ENCODE measurements around the gene KCNMA1.

KCNMA1 gene

DNA sequence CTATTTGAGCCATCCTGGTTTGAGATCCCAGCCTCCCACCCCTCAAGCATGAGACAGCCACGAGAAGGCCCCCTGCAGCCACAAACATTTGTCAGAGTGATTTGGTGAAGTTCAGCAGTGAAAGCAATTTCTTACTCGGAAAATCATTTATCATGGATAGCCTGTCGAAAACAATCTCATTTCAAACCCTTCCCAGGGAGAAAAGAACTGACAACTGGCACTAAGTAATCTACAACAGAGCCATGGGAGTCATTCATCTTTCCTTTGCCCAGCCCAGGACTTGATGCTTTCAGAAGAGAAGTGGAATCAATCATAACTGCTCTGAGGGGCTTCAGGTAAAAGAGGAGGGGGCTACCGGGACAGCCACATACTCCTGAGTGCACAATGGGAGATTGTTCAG lies 411.2 kb downstream of the KCNMA1 start:
- DNase-seq = no peak

DNA sequence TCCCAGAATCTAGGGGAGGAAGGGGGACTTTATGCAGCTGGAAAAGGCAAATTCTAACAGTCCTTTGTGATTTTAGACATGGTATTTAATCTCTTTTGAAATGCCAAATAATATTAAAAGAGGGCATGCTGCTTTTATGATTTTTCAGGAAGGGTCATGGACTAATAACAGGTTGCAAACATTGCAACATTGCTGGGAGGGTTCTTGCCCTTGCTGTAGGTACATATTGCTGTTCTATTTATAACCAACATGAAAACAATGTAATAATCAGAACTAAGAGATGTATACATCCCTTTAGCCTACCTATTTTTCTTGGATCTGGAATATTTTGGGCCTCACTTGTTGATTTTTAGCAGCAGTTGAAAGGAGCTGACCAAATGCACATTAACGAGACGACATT lies 411.6 kb downstream of the KCNMA1 start:
- DNase-seq = no peak

DNA sequence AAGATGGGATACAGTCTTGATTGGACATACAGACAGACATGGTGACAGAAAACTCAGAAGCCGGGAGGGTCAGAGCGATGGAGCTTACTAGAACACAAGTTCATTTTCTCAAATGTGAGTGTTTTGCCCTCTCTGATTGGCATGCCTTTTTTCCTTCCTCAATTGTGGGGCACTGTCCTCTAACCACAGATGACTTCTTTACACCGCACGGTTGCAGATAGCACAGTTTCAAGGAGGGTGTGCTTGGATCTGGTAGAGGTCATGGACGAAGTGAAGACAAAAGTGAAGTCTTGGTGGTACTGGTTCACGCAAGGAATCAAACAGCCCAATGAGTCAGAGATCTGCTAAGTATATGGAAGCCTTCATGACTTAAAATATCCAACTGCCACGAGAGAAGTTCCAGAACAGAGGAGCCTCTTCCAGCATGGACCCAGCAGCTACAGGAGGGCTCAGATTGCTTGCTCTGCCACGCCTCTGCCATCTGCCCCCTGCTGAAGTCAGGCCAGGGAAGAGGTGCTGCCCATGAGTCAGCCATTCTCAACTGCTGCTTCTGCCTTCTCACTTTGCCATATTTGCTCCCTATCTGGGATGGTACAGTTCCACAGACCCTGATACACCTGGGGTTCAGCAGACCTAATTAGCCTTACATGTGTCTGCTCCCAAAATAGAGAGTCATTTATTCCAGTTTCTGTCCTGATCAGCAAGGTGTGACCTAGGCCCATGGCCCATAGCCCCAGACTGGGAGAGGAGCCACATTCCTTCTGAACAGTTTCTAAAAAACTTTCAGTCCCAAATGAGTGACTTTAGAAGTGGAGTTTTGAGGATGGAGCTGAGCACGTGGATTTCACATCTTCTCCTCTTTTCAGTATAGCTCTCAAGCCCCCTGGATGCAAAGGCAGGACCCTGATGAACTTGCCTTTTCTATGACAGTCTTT lies 413.8 kb downstream of the KCNMA1 start:
- no peak for DNase-seq

DNA sequence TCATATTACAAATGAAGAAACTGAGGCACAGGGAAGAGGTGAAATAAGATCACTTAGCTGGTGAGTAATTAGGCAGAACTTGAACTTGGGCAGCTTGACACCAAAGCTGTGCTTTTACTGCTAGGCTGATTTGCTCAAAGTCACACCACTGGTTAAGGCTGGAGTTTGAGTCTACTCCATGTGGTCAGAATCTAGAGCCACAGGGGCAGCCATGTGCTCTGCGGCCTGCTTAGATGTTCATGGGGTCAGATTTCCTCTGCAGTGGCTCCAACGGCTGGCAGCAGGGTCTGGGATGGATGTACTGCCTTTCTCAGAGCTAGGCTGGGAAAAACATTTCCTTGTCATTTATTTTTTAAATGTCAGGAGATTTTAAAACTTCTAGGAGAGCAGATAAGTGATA lies 417.5 kb downstream of the KCNMA1 start:
- DNase-seq = no peak

DNA sequence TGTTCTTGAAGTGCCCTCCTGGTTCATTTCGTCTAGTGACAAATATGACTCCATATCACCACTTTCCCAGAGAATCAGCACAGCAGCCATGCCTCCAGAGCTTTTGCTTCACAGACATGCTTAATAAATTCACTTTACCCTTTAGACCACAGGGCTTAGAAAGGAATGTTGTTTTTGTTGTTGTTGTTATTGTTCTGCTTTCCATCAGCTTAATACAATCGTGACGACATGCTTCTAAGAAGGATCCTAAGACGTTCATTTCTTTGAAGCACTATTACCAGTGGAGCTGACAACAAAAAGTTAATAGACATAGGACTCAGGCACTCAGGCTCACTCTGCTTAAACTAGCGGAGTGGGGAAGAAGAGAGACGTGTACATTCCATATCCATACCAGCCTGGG lies 418.6 kb downstream of the KCNMA1 start:
- DNase-seq = no peak

DNA sequence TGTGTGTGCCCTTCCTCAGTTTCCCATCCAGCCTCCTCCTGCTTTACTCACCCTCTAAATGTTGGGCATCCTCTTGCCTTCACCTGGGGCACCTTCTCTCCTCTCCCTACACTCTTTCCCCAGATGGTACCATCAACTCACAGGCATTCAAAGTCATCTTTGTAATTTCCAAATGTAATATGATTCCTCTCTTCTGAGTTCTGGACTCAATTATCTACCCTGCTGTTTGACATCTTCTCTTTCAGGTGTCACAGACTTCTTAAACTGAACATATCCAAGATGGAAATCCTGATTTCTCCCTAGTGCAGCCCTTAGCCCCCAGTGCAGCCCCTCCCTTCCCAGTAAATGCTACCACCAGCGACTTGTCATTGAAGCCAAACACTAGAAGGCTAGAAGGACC lies 422.8 kb downstream of the KCNMA1 start:
- no peak for DNase-seq

DNA sequence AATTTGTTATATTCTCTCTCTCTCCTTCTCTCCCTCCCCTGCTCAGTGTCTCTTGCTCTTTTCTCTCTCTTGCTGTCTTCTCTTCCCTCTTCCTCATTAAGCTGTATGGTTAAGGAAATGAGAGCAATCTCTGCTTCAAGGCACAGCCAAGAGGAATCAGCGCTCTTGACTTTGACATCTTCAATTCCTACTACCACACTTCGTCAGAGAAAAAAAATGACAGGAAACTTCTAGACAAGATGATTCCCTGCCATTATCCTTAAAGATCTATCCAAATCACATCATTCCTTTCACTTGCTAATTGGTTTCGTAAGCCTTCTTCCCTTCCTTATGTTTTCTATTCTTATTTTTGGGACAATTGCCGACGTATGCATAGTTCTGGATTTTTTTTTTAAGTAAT lies 425.0 kb downstream of the KCNMA1 start:
- no peak for DNase-seq

DNA sequence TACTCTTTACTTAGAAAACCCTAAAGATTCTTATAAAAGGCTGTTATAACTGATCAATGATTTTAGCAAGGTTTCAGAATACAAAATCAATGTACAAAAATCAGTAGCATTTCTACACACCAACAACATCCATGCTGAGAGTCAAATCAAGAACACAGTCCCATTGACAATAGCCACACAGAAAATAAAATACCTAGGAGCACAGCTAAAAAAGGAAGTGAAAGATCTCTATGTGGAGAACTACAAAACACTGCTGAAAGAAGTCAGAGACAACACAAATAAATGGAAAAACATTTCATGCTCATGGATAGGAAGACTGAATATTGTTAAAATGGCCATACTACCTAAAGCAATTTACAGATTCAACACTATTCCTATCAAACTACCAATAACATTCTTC lies 427.0 kb downstream of the KCNMA1 start:
- no peak for DNase-seq

DNA sequence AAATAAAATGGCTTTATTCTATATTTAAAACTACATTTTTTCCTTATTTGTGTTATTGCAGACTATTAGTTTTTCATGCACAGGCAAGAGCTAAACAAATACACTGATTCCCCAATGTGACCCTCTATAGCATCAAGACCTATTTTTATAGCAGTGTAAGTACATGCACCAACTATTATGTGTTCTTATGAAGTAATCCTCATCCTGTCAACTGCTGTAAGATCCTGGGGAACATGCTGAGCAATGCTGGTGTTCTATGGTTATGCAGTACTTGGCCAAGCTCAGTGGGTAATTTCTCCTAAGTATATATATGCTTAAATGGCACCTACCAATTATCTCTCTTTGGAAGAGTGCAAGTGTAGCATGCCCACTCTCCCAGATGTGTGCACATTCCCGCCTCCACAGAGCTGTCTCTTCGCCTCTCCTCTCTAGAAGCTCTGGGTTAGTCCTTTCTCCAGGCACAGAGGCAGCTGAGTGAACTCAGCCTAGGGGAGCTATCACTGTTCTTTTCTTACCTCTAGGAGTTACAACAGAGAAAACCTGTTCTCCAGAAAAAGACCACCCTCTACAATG lies 428.8 kb downstream of the KCNMA1 start:
- no peak for DNase-seq

DNA sequence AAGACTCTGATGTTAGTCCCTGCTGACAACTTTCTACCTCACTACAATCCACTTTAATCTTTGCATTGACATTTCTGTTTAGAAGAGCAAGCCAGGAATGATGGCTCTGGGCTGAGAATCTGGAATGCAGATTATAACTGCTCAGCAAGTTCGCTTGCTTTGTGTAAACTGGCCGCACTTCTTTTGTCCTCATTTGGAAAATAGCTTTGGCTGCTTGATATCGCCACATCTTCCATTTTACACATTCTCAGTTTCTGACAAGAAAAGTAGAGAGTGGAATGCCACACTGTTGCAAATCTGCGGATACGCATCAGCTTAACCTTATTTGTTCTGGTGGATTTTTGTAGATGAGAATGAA lies 429.8 kb downstream of the KCNMA1 start:
- DNase-seq = no peak

DNA sequence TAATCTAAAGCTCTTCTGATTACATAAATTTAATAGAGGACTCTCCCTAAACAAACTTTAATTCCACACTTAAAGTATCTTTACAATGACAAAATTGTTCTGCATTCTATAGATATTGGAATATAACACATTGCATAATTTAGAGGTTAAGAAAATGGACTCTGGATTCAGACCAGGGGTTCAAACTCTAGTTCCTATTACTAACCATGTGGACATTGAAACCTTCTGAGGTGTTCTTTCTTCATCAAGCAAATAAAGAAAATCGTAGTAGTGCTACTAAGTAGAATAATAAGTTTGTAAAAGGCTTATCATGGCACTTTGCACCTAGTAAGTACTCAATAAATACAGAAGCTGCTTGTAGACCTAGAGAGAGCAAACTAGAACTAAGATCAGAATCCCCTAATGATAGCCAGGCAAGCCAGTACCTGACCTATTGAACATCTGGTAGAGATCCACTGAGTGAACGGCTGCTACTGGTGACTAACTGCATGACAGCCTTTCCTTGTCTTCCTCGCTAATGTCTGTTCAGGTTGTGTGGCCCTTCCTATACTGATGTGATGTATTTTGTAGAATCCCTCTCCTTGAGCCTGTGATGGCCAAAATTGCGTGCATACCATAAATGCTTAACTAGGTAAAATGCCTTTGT lies 430.3 kb downstream of the KCNMA1 start:
- no peak for DNase-seq

DNA sequence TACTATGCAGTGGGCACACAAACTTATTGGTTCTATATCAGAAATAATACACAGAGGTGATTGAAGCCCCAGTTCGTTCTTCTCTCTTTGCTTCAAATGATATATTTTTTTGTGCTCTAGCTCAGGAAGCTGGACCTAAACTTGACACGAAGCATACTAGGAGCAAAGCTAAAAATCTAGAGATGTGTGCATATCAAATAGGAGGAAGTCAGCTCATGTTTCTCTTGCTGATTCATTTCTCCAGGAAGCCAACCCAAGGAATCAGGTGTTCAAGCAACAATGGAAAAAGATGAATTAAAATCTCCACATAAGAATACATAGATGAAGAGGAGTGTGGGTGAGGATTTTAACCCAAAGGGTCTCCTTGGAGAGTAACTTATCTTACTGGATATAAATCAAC lies 432.5 kb downstream of the KCNMA1 start:
- DNase-seq = no peak

DNA sequence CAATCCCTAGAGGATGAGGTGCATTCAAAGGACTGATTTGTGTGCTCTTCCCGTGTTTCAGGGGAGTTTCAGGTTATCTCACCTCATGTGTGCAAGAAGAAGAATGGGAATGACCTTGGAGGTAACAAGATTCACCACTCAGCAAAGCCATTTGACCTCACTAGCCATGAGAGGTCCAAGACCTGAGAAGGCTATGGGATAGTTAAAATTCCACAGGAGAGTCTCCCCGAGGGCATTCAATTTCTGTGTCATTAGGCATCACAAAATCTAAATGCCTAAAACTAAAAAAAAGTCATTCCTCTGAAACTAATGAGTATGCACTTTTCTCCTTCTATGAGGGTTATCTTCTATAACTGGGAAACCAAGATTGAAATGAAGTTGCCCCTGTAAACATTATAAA lies 433.4 kb downstream of the KCNMA1 start:
- no peak for DNase-seq

DNA sequence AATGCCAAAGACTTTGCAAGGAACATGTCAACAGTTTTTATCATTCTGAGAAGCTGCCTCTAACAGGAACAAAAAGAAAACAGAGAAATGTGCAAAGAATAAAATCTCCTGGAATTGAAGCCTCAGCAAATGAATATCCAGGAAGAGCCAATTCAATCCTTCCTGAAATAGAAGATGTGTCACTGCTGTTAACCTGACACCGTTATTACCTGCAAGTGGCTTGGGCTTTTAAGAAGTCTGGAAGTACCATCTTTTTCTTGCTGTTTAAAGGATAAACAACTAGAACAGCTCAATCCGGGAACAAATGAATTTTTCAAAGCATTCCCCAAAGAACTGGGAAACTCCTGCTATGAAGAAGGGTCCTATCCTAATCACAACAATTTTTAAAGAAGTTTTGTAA lies 434.8 kb downstream of the KCNMA1 start:
- no peak for DNase-seq

DNA sequence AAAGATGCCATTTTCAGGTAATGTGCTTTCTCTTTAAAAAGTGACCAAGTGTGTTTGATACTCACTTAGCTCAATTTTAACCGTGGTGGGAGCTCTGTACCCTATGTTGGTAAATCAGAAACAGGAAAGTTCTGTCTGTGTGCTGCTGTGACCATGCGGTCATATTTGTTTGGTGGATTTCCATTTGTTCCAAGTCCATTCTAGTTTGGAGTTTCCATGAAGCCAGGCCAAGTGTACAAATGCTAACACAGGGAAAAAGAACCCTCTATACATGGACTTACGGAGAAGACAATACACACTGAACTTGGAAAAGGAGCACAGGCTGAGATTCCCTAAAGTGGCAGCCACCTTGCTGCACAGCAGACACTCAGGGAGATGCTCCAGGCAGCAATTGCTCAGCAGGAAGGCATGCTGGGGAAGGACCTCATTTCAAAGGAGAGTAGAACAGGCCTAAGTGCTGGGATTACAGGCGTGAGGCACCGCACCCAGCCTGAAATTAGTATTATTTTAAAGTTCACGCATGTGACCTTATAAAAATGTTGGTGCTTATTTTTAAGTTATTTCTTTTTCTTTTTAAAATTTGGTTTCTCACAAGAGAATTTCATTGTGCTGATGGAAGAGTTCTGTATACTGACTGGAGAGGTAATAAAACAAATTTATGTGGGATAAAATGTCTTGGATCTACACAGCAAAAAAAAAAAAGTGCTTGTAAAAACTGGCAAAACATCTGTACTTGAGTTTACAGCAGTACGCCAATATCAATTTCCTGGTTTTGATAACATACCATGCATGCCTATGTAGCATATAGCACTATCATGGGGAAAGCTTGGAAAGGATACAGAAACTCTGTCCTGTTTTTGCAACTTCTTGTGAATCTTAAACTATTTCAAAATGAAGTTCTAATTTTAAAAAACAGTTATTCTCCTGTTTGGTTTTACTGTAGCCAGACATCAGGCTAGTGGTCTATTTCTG lies 436.2 kb downstream of the KCNMA1 start:
- DNase-seq = no peak

DNA sequence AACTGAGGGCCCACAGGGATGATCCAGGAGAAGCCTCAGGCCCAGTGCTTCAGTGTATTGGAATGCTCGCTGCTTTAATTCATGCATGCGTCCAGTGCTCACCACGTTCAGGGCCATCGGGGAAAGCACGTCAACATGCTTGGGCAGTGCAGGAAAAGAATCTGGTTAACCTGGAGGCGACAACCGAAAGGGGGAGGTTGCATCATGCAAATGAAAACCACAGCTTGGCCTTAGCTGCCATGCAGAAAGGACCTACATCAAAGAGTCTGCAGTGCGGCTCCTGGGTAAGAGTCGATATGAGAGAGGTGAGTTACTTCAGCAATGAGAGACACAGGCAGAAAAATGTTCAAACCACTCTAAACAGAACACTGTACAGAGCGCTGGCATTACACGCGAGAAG lies 440.1 kb downstream of the KCNMA1 start:
- DNase-seq = no peak

DNA sequence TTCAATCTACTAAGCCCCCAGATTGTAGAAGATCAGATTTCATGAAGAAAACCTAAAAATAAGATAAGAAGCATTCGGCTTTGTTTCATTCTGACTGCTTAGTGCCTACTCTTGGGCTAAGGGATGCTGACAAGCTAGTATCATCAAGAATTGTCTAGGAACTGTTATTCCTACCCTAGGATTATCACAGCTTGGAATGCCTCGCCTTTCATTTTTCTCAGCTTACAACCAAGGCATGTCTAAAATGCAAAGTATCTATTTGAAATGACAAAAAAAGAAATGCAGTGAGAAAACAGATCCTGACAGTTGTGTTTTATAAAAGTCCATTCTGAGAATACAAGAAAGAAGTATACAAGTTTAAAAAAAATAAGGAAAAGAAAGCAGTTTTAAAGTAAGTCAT lies 441.0 kb downstream of the KCNMA1 start:
- DNase-seq = no peak

DNA sequence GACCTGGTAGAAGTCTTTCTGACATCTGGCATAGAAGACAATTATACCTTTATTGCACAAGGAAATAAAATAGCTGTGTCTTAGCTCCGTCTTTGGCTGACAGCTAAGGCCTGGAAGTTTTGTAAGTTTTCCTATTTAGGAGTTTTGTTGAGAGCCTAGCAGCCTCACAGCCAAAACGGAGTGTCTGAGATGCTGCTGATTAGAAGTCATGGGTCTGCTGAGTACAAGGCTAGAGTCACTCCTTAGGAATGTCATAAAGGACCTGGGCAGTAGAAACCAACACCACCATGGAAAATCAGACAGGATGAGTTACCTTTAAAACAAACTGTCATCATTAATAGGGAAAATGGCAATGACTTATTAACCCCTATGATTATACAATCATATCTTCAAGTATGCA lies 442.5 kb downstream of the KCNMA1 start:
- no peak for DNase-seq

DNA sequence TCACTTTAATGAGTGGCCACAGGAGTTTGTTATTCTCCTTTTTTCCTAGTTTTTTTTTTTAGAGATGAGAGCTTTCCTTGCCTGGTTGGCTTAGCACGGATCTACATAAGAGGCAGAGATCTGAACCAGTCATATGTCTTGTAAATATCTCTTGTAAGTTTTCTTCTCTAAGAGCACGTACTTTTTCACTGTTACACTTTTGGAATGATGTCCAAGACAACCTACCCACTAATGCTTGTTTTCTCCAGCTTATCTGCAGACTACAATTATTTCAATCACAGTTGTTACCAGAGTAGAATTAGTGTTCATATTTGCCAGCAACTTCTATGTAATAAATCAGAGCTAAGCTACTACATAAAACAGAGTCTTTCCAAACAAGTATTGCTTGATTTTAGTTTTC lies 444.6 kb downstream of the KCNMA1 start:
- DNase-seq = no peak

DNA sequence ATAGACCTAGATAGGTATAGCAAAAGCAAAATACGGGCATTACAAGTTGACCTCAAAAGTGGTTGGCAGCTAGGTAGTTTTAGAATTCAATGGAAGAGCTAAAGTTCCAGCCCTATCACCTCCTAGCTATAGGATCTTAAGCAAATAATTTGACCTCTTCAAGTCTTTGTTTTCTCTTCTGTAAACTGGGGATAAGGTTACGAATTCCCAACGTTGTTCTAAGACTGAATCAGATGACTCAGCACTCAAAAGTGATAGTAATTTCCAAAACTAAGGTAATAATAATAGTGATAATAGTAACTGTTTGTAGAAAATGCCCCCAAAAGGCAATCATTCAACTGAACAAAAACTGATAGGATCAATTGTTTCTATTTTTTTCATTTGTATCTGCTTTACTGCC lies 445.2 kb downstream of the KCNMA1 start:
- no peak for DNase-seq

DNA sequence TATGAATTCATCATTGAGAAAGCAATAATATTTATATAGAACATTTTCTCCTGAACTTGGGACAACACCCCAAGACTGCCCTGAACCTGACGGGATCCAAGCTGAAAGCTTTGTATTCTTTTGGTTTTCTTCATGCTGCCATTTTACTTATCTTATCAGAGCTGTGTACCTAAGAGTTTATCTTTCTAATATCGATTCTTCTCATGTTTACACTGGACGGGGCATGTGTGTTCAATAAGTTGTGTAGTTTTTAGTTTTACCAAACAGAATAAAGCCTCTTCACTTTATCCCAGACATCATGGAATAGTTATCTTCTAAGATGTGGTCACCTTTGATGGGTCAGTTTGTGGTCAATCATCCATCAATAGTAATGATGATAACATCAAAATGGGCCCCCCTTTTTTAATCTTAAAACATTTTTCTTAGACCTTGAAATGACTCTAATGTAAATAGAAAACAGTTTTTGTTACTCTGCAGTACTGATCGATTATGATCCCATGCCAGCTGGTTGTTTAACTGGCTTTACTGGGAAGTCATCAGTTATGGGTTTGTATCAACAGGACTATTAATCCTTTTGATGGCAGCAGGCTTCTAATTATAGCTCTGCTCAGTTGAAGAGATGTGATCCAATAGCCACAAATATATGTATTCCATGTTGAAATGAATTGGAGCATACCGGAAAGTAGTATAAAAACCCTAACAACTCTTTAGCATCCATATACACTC lies 446.1 kb downstream of the KCNMA1 start:
- DNase-seq = no peak

DNA sequence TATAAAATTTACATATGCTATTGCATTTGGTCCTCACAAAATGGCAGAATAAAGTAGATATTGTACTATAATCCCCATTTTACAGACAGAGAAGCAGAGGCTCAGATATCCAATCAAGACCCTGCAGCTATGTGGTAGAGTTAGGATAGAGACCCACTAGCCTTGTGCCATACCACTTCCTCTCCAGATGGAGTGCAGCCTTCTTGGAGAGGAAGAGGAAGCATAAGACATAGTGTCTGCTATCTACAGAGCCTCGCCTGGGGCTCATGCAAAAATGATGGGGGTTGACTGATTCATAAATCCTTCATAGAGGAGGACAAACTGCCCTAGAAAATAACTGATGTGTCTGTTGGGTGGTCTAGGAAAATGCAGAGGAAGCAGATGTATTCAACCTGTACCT lies 447.3 kb downstream of the KCNMA1 start:
- no peak for DNase-seq

Data from stimulated activated naive CD4-positive, alpha-beta T cell treated with Interleukin-2 at 50 U/mL for 16 hours (primary cell).